Measurements from ENCODE around the gene FAM47E. TPM values are rescaled to one million over a fixed set of nuclear protein-coding genes. Genes with fewer than 3 reads are reported as not detected.

The FAM47E gene
- total and polyA plus RNA-seq, 2 donors (not counting 1 experiment from before 2014, with no cell fraction given): 0.15 to 1.3 TPM

DNA sequence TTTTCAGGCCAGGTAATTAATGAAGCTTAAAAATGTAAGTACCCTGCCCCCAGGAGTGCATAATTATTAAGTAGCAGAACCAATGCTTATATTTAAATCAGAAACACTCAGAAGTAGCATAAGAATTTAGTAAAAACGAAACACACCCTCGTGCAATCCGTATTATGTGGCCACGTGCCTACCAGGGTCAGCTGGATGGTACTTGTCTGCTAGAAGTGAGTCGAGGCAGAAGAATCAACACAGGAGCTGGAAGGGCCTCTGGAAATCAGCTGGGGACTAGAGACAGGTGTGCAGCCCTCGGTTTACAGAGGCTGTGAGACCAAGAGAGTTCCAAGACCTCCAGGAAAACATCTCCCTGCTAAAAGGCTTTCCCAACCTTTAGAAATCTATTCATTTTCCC, 559 bp upstream of the FAM47E start:
- H2AFZ ChIP-seq (ENCODE audit: insufficient read depth, low read depth, low read length, poor library complexity, severe bottlenecking): peak overlapping the region; percentile 74
- ATAC-seq (ENCODE audit: low read depth) (no peak), DNase-seq (no peak)
- no peaks in the 10 kb centered on the region for H3K36me3 ChIP-seq (replicated peaks in 1 of 2; ENCODE audit: control extremely low read depth in 1 of 2, control insufficient read depth in 1 of 2, extremely low read depth in 1 of 2, insufficient read depth in 2 of 2, low read length in 1 of 2)
- Mint-ChIP-seq H3K4me3 (peak overlapping the region; percentile 77), H3K4me1 (peaks cover 9% of the 10 kb centered on the region), H3K27me3 (peaks cover 69% of the 10 kb centered on the region), H3K9me3 (ENCODE audit: insufficient read depth) (no peaks in the 10 kb centered on the region), H3K27ac (no peak overlapping the region)
- peak overlapping the region; percentile 55 for H3K9ac ChIP-seq (ENCODE audit: low read length)
- no peak overlapping the region for H3K27ac ChIP-seq (ENCODE audit: low read length in 2 of 2)
- 17% methylated on average over 4 of the region's 6 CpGs for WGBS (ENCODE audit: insufficient coverage)
- peak overlapping the region in 4 of 5 experiments; percentile 11 to 51 (median 44) for H3K4me3 ChIP-seq (ENCODE audit: control extremely low read depth in 1 of 5, extremely low read depth in 1 of 5, insufficient read depth in 1 of 5, low read depth in 2 of 5, low read length in 4 of 5)
- H3K27me3 ChIP-seq (replicated peaks in 1 of 4; ENCODE audit: control extremely low read depth in 1 of 4, control insufficient read depth in 3 of 4, insufficient read depth in 4 of 4, low read length in 3 of 4): peaks cover 0 to 50% (median 28%) of the 10 kb centered on the region in 4 experiments
- intact Hi-C loops (cut with micrococcal nuclease): no loop called here
- ChIA-PET POLR2A (no interaction called here), CTCF (interaction anchor here (0.7 kb wide), 1 partner anchor 11 kb away, joined by 3 read pairs; no protein-coding TSS in a partner anchor)
- TF ChIP-seq EZH2 (IDR thresholded peaks at IDR 0.05; ENCODE audit: borderline replicate concordance, insufficient read depth, low read depth, low read length, poor library complexity, severe bottlenecking): no peak
- TF ChIP-seq, protein P1, sequence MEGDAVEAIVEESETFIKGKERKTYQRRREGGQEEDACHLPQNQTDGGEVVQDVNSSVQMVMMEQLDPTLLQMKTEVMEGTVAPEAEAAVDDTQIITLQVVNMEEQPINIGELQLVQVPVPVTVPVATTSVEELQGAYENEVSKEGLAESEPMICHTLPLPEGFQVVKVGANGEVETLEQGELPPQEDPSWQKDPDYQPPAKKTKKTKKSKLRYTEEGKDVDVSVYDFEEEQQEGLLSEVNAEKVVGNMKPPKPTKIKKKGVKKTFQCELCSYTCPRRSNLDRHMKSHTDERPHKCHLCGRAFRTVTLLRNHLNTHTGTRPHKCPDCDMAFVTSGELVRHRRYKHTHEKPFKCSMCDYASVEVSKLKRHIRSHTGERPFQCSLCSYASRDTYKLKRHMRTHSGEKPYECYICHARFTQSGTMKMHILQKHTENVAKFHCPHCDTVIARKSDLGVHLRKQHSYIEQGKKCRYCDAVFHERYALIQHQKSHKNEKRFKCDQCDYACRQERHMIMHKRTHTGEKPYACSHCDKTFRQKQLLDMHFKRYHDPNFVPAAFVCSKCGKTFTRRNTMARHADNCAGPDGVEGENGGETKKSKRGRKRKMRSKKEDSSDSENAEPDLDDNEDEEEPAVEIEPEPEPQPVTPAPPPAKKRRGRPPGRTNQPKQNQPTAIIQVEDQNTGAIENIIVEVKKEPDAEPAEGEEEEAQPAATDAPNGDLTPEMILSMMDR (IDR thresholded peaks at IDR 0.05): no peak
- H3K79me2 ChIP-seq (ENCODE audit: control insufficient read depth, insufficient read depth, low read length): no peaks in the 10 kb centered on the region
- H3K4me1 ChIP-seq (ENCODE audit: control insufficient read depth in 2 of 2, insufficient read depth in 2 of 2, low read length in 2 of 2): peaks cover 8 to 15% of the 10 kb centered on the region in 2 donors
- peak overlapping the region; percentile 79 for H3K4me2 ChIP-seq (replicated peaks; ENCODE audit: low read depth, low read length, poor library complexity, severe bottlenecking)
- H4K20me1 ChIP-seq (ENCODE audit: control insufficient read depth, insufficient read depth, low read length, poor library complexity, severe bottlenecking): no peaks in the 10 kb centered on the region
- H3K9me3 ChIP-seq (ENCODE audit: control extremely low read depth in 1 of 3, control insufficient read depth in 2 of 3, insufficient read depth in 1 of 3, low read length in 2 of 3): peaks cover 0 to 4% (median 0%) of the 10 kb centered on the region in 3 donors

DNA sequence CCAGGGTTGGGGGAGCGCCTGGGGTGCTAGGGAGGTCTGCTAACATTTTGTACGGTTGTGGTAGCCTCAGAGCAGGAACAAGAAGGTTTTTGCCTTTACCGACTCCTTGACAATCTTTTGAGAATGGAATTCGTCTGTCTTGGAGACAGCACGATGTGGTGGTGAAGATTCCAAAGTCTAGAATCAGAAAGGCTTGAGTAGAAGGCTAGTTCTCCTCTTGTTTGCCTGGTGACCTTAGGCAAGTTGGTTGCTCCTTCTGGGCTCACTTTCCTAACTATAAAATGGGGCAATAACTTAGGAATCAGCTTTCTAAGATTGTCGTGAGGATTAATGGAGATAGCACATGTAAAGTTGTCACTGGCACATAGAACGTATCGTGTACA, 741 bp downstream of the FAM47E start:
- Mint-ChIP-seq H3K9me3 (ENCODE audit: insufficient read depth) (no peaks in the 10 kb centered on the region), H3K27me3 (peaks cover 72% of the 10 kb centered on the region), H3K4me3 (peak overlapping the region; percentile 5), H3K27ac (no peak overlapping the region), H3K4me1 (peaks cover 9% of the 10 kb centered on the region)
- Histone ChIP-seq H3K36me3 (replicated peaks in 1 of 2; ENCODE audit: control extremely low read depth in 1 of 2, control insufficient read depth in 1 of 2, extremely low read depth in 1 of 2, insufficient read depth in 2 of 2, low read length in 1 of 2) (no peaks in the 10 kb centered on the region), H3K4me3 (ENCODE audit: control extremely low read depth in 1 of 5, extremely low read depth in 1 of 5, insufficient read depth in 1 of 5, low read depth in 2 of 5, low read length in 4 of 5) (no peak overlapping the region), H3K27me3 (replicated peaks in 1 of 4; ENCODE audit: control extremely low read depth in 1 of 4, control insufficient read depth in 3 of 4, insufficient read depth in 4 of 4, low read length in 3 of 4) (peaks cover 0 to 50% (median 29%) of the 10 kb centered on the region in 4 experiments), H4K20me1 (ENCODE audit: control insufficient read depth, insufficient read depth, low read length, poor library complexity, severe bottlenecking) (no peaks in the 10 kb centered on the region), H2AFZ (ENCODE audit: insufficient read depth, low read depth, low read length, poor library complexity, severe bottlenecking) (peak overlapping the region; percentile 74), H3K4me1 (ENCODE audit: control insufficient read depth in 2 of 2, insufficient read depth in 2 of 2, low read length in 2 of 2) (peaks cover 8 to 15% of the 10 kb centered on the region in 2 donors), H3K4me2 (replicated peaks; ENCODE audit: low read depth, low read length, poor library complexity, severe bottlenecking) (peak overlapping the region; percentile 79), H3K27ac (ENCODE audit: low read length in 2 of 2) (no peak overlapping the region), H3K79me2 (ENCODE audit: control insufficient read depth, insufficient read depth, low read length) (no peaks in the 10 kb centered on the region), H3K9ac (ENCODE audit: low read length) (no peak overlapping the region), H3K9me3 (ENCODE audit: control extremely low read depth in 1 of 3, control insufficient read depth in 2 of 3, insufficient read depth in 1 of 3, low read length in 2 of 3) (peaks cover 0 to 4% (median 0%) of the 10 kb centered on the region in 3 donors)
- DNase-seq (no peak), ATAC-seq (ENCODE audit: low read depth) (no peak)
- TF ChIP-seq EZH2 (IDR thresholded peaks at IDR 0.05; ENCODE audit: borderline replicate concordance, insufficient read depth, low read depth, low read length, poor library complexity, severe bottlenecking): no peak
- TF ChIP-seq, protein P1 (IDR thresholded peaks at IDR 0.05): no peak
- 97% methylated on average over 6 of the region's 8 CpGs for WGBS (ENCODE audit: insufficient coverage)
- intact Hi-C loops (cut with micrococcal nuclease): no loop called here
- POLR2A ChIA-PET: no interaction called here
- CTCF ChIA-PET: interaction anchor here (0.9 kb wide), 2 partner anchors 41 to 72 kb away, joined by 3 to 4 read pairs; no protein-coding TSS in a partner anchor
